Measurements from ENCODE around the gene KRT3.

KRT3 gene

GRCh38 chr12:52826611-52827498 lies 30.9 kb upstream of the KRT3 start:
- no peak for DNase-seq

DNA sequence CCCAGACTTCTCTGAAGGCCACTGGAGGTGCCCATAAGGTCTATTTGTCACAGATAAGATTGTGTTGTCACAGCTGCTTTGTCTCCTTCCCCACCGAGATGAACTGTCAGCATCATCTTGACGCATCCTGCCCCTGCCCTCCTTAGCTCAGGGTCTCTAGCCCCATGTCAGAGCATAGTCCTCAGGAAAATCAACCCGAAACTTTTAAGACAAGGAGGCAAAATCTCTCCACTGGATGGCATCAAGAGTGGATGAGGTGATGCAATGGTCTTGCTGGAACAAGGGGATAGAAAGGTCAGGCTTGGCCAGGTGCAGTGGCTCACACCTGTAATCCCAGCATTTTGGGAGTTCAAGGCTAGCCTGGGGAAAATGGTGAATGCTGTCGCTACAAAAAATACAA lies 30.0 kb upstream of the KRT3 start:
- DNase-seq = no peak

DNA sequence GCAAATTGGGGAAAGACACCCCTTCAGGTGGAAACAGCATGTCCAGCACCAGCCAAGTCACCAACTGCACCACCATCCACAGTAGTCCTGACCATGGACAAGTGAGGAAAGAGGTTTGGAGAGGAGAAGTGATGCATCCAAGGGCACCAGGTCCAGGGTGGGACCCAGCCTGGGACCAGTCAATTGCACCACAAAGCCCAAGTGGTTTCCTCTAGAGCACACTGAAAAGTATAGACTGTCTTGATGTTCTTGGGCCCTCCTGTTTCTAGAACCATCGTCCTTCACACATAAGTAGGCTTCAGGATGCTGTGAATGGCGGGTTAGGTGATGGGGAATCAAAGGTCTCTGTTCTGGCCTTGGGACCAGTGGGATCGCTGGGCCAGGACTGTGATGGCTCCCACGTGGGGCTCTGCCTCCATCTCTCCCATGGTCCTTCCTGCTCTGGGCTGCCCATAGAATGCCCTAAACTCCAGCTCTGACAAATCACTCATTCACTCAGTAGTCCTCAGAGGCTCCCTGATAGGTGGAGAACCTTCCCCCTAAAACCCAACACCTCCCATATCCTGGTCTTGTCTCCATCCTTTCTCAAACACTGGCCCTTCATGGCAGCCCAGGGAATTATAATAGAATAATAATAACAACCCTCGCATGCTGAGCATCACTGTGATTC lies 29.0 kb upstream of the KRT3 start:
- no peak for DNase-seq

DNA sequence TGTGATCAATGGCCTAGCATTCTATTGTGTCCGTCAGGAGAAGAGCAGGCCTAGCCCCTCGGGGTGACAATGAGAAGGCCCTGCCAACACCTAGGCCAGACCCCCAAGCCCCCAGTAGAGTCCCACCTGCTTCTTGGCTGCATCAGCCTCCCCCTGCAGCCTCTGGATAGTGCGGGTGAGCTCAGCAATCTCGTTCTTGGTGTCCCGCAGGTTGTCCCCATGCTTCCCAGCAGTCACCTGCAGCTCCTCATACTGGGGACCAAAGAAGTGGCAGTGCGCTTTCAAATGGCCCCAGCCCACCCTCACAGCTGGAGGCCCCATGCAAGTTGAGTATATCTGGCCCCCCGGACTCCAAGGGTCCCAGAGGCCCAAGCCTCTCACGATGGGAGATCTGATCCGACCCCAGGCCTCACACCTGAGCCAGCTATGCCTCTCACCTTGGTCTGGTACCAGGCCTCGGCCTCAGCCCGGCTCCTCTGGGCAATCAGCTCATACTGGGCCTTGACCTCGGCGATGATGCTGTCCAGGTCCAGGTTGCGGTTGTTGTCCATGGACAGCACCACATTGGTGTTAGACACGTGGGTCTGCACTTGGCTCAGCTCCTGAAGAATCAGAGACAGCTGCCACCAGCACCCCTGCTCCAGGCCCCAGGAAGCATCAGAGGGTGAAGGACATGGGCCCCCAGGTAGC lies 28.0 kb upstream of the KRT3 start:
- DNase-seq = no peak

DNA sequence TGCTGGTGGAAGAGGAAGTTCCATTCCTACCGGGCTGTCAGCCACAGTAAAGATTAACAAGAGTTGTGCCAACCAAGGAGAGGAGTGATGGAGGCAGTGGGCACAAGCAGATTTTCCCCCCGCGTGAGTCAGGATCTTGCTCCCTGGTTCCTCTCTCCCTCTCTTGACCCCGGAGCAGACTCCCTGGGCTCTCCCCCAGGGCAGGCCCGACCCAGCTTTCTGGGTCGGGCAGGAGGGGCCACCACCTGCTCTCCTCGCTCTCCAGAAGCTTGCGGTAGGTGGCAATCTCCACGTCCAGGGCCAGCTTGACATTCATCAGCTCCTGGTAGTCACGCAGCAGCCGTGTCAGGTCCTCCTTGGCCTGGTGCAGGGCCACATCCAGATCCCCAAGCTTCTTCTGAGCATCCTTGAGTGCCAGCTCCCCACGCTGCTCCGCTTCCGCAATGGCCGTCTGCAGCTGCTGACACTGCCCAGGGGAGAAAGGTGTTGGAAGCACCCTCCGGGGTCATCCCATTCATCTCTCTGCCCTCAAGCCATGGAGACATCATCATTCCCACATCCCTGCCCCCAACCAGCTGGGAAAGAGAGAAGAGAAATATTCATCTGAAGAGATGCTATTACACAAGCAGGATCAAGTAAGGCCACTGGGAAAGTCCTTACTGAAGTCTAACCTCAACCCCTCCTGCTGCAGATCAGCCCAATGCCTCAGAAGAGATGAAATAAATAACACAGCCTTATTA lies 27.0 kb upstream of the KRT3 start:
- no peak for DNase-seq

DNA sequence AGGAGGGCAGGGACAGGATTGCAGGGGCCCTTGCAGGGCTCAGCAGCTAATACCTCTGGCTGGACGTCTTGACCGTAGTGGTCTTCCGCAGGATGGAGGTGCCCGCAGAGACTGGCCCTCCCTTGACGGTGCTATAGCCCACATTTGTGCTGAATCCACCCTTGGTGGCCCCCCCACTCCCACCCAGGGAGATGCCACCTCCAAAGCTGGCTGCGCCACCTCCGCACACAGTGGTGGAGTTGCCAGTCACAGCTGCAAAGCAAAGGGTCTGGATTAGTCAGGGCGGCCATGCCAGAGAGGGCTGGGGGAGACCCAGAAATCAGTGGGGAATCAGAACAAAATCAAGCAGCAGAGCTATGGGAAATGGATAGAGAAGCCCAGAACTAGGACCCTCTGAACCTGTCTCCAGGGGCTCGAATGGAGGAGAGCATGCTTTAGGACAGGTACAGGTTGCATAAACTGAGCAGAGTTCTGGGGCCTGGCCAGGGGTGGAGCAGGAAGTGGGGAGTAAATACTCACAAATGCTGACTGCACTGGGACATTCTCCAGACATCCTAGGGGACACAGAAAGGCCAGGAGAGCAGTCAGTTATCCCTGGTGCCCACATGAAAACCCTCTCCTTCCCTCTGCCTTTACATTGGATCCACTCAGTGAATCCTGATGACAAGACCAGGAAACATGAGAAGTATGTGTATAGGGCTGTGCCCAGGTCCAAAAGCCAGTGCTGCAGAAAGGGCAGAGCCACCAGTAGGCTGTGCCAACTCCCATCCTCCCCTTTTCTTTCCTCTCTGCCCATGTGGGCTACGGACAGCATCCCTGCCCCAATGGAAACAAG lies 26.1 kb upstream of the KRT3 start:
- no peak for DNase-seq

GRCh38 chr12:52821071-52821730 lies 25.3 kb upstream of the KRT3 start:
- peak; percentile 5 for DNase-seq

DNA sequence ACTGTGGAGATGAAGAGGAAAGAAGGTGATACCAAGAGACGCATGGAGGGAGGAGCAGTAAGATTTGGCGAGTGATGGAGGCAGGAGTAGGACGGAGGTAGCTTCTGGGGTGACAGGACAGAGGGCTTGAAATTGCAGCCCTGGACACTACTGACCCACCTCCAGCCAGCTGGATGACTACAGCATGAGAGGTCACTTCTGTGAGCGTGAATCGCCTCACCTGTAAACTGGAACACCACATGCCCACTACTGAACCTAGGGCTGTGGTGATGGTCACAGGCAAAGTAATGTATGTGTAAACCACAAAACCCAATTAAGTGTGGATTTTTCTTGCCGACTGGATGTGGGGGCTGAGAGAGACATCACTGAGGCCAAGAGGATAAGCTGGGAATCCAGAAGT lies 24.6 kb upstream of the KRT3 start:
- DNase-seq = no peak

DNA sequence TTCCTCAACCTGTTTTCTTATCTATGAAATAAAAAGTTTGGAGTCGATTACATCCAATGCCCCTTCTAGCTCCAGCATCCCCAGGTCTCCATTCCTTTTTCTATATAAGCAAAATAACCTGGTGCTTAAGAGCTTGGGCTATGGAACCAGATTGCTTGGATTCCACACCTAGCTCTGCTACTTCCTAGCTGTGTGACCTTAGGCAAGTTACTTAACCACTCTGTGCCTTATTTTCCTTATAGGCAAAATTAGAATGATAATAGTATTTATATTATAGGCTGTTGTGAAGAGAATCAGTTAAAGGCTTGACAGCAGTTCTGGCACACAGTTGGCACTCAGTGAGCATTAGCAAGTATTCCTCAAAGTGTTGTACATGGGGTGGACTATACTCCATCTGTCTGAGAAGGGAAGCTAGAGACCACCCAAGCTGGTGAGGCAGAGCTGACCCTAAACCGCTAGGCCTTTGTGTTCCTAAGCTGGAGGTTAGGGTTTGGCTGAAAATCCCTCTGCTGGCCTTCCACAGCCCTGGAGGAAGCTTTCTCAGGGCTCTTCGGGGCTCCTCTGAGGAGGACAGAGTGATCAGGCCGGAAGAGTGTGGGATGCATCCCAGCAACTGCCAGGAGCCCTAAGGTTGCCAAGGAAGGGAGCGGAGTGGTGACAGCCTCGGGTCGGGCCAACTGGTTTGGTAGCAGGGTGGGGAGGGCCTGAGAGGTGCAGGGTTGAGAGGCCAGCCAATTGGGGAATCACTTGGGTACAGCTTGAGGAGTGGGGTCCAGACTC lies 24.0 kb upstream of the KRT3 start:
- DNase-seq = no peak

- no peak for DNase-seq
Measured at GRCh38 chr12:52818887-52819420, 23.0 kb upstream of the KRT3 start.

- no peak for DNase-seq
Measured at GRCh38 chr12:52818388-52818787, 22.5 kb upstream of the KRT3 start.

GRCh38 chr12:52817699-52818238 lies 21.9 kb upstream of the KRT3 start:
- no peak for DNase-seq

GRCh38 chr12:52817003-52817698 lies 21.2 kb upstream of the KRT3 start:
- DNase-seq = no peak

GRCh38 chr12:52815676-52816588 lies 20.0 kb upstream of the KRT3 start:
- no peak for DNase-seq

DNA sequence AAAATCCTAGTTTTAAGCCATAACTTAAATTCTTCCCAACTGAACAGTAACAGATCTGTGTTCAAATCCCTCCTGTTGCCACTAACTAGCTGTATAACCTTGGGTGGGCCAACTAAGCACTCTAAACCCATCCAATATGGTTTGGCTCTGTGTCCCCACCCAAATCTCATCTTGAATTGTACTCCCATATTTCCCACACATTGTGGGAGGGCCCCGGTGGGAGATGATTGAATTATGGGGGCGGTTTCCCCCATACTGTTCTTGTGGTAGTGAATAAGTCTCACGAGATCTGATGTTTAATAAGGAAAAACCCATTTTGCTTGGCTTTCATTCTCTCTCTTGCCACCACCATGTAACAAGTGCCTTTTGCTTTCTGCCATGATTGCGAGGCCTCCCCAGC lies 19.2 kb upstream of the KRT3 start:
- no peak for DNase-seq

DNA sequence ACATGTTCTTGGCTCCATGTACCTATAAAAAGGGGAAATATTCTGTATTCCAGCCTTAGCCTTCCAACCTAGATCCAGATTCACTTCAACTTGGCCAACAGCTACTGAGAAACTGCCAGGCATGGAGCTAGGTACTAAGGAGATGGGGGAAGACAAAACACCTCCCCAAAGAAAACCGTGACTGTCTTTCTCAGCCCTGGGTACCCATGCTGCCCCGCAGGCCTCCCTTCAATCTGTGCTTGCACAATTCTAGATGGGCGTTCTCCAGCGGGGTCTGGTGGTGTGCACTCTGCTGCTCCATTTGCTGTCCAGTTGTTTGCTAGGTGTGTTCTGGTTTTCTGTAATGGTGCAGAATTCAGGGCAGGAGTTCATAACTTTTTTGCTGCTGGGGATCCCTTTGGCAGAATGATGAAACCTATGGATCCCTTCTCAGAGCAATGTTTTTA lies 18.8 kb upstream of the KRT3 start:
- no peak for DNase-seq

DNA sequence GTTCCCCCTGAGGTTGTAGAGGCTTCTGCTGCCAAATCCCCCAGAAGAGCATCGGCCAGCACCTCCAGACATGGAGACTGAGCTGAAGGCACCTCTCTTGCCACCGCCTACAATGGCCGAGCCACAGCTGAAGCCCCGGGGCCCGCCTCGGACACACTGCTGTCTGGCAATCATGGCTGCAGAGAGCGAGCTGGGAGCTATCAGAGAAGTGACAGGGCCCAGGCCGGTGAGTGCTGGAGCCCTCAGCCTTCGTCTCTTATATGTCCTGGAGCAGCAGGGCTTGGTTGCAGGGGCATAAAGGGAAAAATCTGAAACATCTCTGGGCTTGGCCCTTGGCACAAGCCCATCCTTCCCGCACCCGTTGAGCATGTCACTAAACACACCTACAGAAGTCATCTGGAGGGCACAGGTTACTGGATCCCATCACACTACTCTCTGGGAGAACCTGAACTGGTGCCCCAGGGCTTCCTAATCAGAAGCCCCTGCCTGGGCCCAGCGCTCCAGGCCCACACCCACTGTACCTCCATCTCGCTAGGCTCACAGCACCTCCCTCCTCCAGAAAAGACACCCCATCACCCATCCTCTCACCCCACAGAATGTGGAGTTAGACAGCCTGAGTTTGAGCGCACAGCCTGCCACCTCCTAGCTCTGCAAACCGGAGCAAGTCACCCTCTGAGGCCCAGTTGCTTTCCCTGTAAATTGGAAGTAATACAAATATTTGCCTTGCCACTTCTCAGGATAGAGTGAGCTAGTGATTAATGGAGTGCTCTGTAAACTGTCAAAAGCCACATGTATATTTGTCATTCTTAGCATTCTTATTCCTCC lies 18.2 kb upstream of the KRT3 start, which contains the start of gene KRT4:
TSS of gene KRT4 (minus strand) at position 232 of the 825 bp plus-strand sequence. CDS start at position 174, 58 bp downstream.
- no peak for DNase-seq
